Smooth muscle cell (in vitro differentiated cells): ENCODE results near the gene HOMER2. TPM values are rescaled to one million over a fixed set of nuclear protein-coding genes. Genes with fewer than 3 reads are reported as not detected.
A peak's percentile ranks its signal among the peaks of the same experiment; 100 is the strongest.

Source experiments
- DNase-seq: peaks from one replicate; lab custom pipeline; 2025; ENCODE audit not compliant: unreplicated experiment; lab: John Stamatoyannopoulos, UW
- H2AFZ ChIP-seq: fragments of 200-600 bp; sonication (generic); 2 replicates; pipeline ENCODE4 v1.6.0; 2016; ENCODE audit warnings: antibody characterized with exemption, low read depth, mild to moderate bottlenecking
- H3F3A ChIP-seq: fragments of 200-600 bp; sonication (generic); 2 replicates; pipeline ENCODE4 v1.6.0; 2017; ENCODE audit warnings: antibody characterized with exemption, low read depth
- H3K27ac ChIP-seq: fragments of 200-600 bp; sonication (generic); 2 replicates; pipeline ENCODE4 v1.5.1; 2016; ENCODE audit warnings: low read depth, mild to moderate bottlenecking
- H3K27me3 ChIP-seq: fragments of 200-600 bp; sonication (generic); 2 replicates; pipeline ENCODE4 v1.6.1; 2016; ENCODE audit warnings: low read depth, mild to moderate bottlenecking
- H3K36me3 ChIP-seq: fragments of 200-600 bp; sonication (generic); 2 replicates; pipeline ENCODE4 v1.5.1; 2016; ENCODE audit warnings: low read depth
- H3K4me1 ChIP-seq: fragments of 200-600 bp; sonication (generic); 2 replicates; pipeline ENCODE4 v1.5.1; 2016; ENCODE audit warnings: low read depth
- H3K4me2 ChIP-seq: fragments of 200-600 bp; sonication (generic); 2 replicates; pipeline ENCODE4 v1.6.0; 2016; ENCODE audit warnings: mild to moderate bottlenecking
- H3K4me3 ChIP-seq: fragments of 200-600 bp; sonication (generic); 2 replicates; pipeline ENCODE4 v1.5.1; 2016; ENCODE audit warnings: mild to moderate bottlenecking
- H3K79me2 ChIP-seq: fragments of 200-600 bp; sonication (generic); 2 replicates; pipeline ENCODE4 v1.6.0; 2016; ENCODE audit warnings: low read depth, mild to moderate bottlenecking
- H3K9ac ChIP-seq: fragments of 200-600 bp; sonication (generic); 2 replicates; pipeline ENCODE4 v1.6.0; 2016; ENCODE audit warnings: low read depth
- H3K9me3 ChIP-seq: fragments of 200-600 bp; sonication (generic); replicated peaks from 2 replicates; pipeline ENCODE4 v1.5.1; 2016; ENCODE audit warnings: low read depth
- H4K20me1 ChIP-seq: fragments of 200-600 bp; sonication (generic); 2 replicates; pipeline ENCODE4 v1.6.0; 2016; ENCODE audit warnings: low read depth
- WGBS: methylation state at CpG from one replicate; pipeline ENCODE4 v1.1.7; 2016; ENCODE audit warnings: low lambda C conversion rate; 5-methylcytosine and 5-hydroxymethylcytosine counted together
- polyA plus RNA-seq: library from polyadenylated mRNA; unstranded; fragments of >200 nt; fragmentation: Nextera tagmentation; extraction: Ambion mirVana; gene quantifications from 2 replicates; pipeline ENCODE4 v1.2.1, GENCODE V29; 2016
- total RNA-seq: library from RNA; depleted of rRNA; stranded (reverse); fragments of >200 nt; gene quantifications from 2 replicates; pipeline ENCODE4 v1.2.3, GENCODE V29; 2014
- TF ChIP-seq, protein P1 (sequence below): fragments of 200-600 bp; sonication (generic); IDR thresholded peaks from 2 replicates; pipeline ENCODE4 v1.5.1; 2017; ENCODE audit warnings: borderline replicate concordance, mild to moderate bottlenecking, antibody characterized with exemption; ENCODE audit not compliant: insufficient read depth, poor library complexity, severe bottlenecking

Gene HOMER2
- total and polyA plus RNA-seq, 2 experiments from 2014 or later: 3.1 to 18.8 TPM

DNA sequence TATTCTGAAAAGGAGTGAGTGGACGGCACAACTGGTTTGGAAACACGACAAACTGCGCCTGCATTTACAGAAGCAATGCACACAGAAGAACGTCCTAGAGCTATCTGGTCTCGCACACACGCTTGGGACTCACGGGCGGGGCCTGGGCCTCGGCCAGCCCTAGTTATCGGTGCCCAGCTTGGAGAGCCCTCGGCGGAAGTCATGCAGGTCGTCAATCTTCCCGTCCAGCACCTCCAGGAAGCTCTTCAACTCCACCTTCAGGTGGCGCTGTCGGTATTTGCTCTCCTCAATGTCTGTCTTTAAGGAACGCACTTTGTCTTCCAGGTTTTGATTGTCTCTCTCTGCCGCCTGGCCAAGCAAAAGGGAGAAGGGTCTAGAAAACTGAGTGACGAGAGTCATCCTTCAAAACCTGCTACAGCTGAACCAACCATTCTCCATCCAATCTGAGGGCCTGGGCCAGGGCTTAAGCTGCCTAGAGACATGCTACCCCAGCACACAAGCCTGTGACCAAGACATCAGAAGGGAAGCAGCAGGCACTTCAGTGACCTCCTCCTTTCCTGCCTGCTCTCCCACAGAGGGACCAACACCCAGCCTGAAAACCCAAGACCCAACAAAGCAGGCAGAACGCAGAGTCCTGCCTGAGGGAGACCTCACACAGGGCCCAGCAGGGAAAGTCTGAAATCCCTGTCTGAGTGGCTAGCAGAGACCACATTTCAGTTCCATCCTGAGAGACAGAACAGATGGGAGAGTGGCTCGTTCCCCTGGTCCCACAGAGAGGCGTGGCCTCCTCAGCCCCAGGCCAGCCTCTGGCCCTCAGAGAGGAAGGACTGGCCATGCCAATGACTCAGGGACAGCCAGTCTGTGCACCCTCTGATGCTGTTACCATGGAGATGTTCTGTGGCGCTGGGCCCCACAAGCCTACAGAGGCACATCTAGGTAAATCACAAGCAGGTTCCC is 102.7 kb downstream of the HOMER2 start:
- Histone ChIP-seq H3K4me2 (peak overlapping the region; percentile 53), H3K36me3 (no peaks in the 10 kb centered on the region), H4K20me1 (no peaks in the 10 kb centered on the region), H3K79me2 (no peaks in the 10 kb centered on the region), H3K4me1 (peaks cover 7% of the 10 kb centered on the region), H3K27me3 (no peaks in the 10 kb centered on the region), H3K4me3 (no peak overlapping the region), H3K27ac (no peak overlapping the region), H3K9ac (no peak overlapping the region), H3K9me3 (no peaks in the 10 kb centered on the region), H2AFZ (peak overlapping the region; percentile 67), H3F3A (no peaks in the 10 kb centered on the region)
- DNase-seq: no peak
- TF ChIP-seq, protein P1, sequence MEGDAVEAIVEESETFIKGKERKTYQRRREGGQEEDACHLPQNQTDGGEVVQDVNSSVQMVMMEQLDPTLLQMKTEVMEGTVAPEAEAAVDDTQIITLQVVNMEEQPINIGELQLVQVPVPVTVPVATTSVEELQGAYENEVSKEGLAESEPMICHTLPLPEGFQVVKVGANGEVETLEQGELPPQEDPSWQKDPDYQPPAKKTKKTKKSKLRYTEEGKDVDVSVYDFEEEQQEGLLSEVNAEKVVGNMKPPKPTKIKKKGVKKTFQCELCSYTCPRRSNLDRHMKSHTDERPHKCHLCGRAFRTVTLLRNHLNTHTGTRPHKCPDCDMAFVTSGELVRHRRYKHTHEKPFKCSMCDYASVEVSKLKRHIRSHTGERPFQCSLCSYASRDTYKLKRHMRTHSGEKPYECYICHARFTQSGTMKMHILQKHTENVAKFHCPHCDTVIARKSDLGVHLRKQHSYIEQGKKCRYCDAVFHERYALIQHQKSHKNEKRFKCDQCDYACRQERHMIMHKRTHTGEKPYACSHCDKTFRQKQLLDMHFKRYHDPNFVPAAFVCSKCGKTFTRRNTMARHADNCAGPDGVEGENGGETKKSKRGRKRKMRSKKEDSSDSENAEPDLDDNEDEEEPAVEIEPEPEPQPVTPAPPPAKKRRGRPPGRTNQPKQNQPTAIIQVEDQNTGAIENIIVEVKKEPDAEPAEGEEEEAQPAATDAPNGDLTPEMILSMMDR: peak; percentile 67
- 19% methylated on average over 23 of the region's 23 CpGs for WGBS

DNA sequence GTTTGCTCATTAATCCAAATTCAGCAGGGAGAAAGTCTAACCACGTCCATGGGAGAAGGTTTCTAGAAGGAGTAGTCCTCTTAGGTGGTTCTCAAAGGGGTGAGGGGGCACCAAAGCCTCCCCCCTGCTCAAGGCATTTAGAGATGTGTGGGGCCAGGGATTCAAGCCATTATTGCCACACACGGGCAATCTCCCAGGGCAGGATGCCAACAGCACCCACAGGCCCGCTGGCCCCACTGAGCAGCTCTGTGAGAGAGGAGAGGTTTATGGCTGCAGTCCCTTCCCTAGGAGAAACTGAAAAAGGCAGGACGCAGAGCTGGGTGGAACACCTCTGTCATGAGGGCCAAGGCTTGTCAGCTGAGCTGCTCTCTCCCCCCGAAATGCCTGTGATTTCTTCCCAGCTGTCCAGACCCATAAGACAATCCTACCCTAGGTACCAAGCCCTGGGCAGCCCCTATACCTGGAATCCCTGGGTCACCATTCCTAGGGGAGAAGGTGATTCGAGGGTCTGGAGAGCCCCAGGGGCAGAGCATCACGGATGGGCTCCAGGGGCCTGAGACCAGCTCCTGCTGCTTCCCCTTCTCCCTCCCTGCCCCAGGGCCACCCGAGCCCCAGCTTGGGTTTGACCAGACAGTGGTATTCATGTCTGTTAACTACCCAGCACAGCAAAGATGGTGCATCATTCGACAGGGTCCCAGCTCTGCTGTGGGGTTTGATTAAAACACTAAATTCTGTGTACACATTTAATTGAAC is 104.1 kb downstream of the HOMER2 start:
- no peak for DNase-seq
- WGBS: 94% methylated on average over 9 of the region's 9 CpGs

DNA sequence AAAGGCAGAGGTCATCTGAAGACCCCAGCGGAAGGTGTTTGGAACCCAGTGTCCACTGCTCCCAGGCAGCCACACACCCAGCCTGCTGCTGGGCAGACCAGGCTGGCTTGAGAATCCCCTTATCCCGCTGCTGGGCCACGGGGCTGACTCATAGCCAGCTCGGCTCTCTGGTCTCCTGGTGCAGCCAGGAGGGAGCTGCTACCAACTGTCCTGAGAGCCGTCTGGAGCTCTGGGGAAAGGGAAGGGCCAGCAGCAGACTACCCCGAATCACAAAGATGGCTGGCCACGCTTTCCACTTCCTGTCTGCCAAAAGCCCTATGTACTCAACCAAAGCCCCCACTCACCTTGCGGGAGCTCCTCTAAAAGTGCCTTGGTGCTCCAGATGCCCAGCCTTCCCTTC is 104.8 kb downstream of the HOMER2 start:
- DNase-seq: no peak
- no peaks in the 10 kb centered on the region for H3F3A ChIP-seq
- TF ChIP-seq, protein P1: no peak
- H3K27ac ChIP-seq: no peak overlapping the region
- no peaks in the 10 kb centered on the region for H4K20me1 ChIP-seq
- H2AFZ ChIP-seq: no peak overlapping the region
- peaks cover 7% of the 10 kb centered on the region for H3K4me1 ChIP-seq
- H3K36me3 ChIP-seq: no peaks in the 10 kb centered on the region
- H3K9ac ChIP-seq: no peak overlapping the region
- H3K27me3 ChIP-seq: no peaks in the 10 kb centered on the region
- H3K4me3 ChIP-seq: no peak overlapping the region
- no peak overlapping the region for H3K4me2 ChIP-seq
- no peaks in the 10 kb centered on the region for H3K79me2 ChIP-seq
- H3K9me3 ChIP-seq: no peaks in the 10 kb centered on the region
- 59% methylated on average over 8 of the region's 8 CpGs for WGBS

More for the DNA sequence above, 104.1 kb downstream of the HOMER2 start:
- H3K27me3 ChIP-seq: no peaks in the 10 kb centered on the region
- TF ChIP-seq, protein P1: no peak
- H3K4me1 ChIP-seq: peaks cover 7% of the 10 kb centered on the region
- H3K27ac ChIP-seq: no peak overlapping the region
- H4K20me1 ChIP-seq: no peaks in the 10 kb centered on the region
- no peaks in the 10 kb centered on the region for H3K79me2 ChIP-seq
- H2AFZ ChIP-seq: no peak overlapping the region
- H3K4me3 ChIP-seq: no peak overlapping the region
- no peak overlapping the region for H3K9ac ChIP-seq
- H3K36me3 ChIP-seq: no peaks in the 10 kb centered on the region
- no peak overlapping the region for H3K4me2 ChIP-seq
- H3F3A ChIP-seq: no peaks in the 10 kb centered on the region
- H3K9me3 ChIP-seq: no peaks in the 10 kb centered on the region
